HFFc6 (cell line): Measurements from ENCODE around the gene USF2. TPM values are rescaled to one million over a fixed set of nuclear protein-coding genes. Genes with fewer than 3 reads are reported as not detected.

Experiments
- DNase-seq: peaks from one replicate; pipeline ENCODE4 v3.0.0-alpha.2; 2018
- H3K27ac Mint-ChIP-seq: 2 replicates; pipeline ENCODE4 v1.8.0; 2020; ENCODE audit warnings: mild to moderate bottlenecking, mixed read lengths
- H3K27me3 Mint-ChIP-seq: 2 replicates; pipeline ENCODE4 v1.8.0; 2021; ENCODE audit warnings: mild to moderate bottlenecking, moderate library complexity, mixed read lengths; ENCODE audit not compliant: insufficient read depth
- H3K36me3 Mint-ChIP-seq: 2 replicates; pipeline ENCODE4 v1.8.0; 2021; ENCODE audit warnings: low read depth, mixed read lengths
- H3K4me1 Mint-ChIP-seq: 2 replicates; pipeline ENCODE4 v1.8.0; 2020; ENCODE audit warnings: low read depth, mixed read lengths
- H3K4me3 Mint-ChIP-seq: 2 replicates; pipeline ENCODE4 v1.8.0; 2020; ENCODE audit warnings: mild to moderate bottlenecking, moderate library complexity, mixed read lengths
- H3K9me3 Mint-ChIP-seq: 2 replicates; pipeline ENCODE4 v1.8.0; 2020; ENCODE audit warnings: mild to moderate bottlenecking, mixed read lengths
- CTCF ChIP-seq: fragments of 200-600 bp; sonication (generic); IDR thresholded peaks from 2 replicates; pipeline ENCODE4 v1.5.0; 2021; ENCODE audit warnings: antibody characterized with exemption, mild to moderate bottlenecking
- total RNA-seq, 6 experiments: library from RNA; stranded (reverse); fragmentation: NEBNext Ultra II Directional; extraction: Animal tissue kit (Norgen Biotek cat#: 25700); gene quantifications; 2 replicates in 1 of 6; 3 replicates in 5 of 6; pipeline ENCODE4 v1.2.3, GENCODE V29; 2021

The USF2 gene
- total RNA-seq, 6 experiments from 2014 or later, result 66.0 to 78.1 (median 71.4) TPM

GRCh38 chr19:35320065-35320713 lies 51.4 kb downstream of the USF2 start:
- H3K4me1 Mint-ChIP-seq, result peaks cover 15% of the 10 kb centered on the region
- H3K4me3 Mint-ChIP-seq, result no peak overlapping the region
- H3K9me3 Mint-ChIP-seq, result peaks cover 8% of the 10 kb centered on the region
- DNase-seq, result no peak
- H3K27ac Mint-ChIP-seq, result no peak overlapping the region
- peaks cover 8% of the 10 kb centered on the region for H3K27me3 Mint-ChIP-seq
- peaks cover 5% of the 10 kb centered on the region; the same call in 1 of the 2 replicates for H3K36me3 Mint-ChIP-seq
- no peak for TF ChIP-seq CTCF

- TF ChIP-seq CTCF, result no peak
- Mint-ChIP-seq H3K27me3 (peaks cover 12% of the 10 kb centered on the region), H3K4me3 (no peak overlapping the region), H3K9me3 (peaks cover 8% of the 10 kb centered on the region), H3K4me1 (peaks cover 15% of the 10 kb centered on the region), H3K36me3 (peaks cover 5% of the 10 kb centered on the region; the same call in 1 of the 2 replicates), H3K27ac (no peak overlapping the region)
- no peak for DNase-seq
Observed at GRCh38 chr19:35321291-35321690, 52.5 kb downstream of the USF2 start.

GRCh38 chr19:35322014-35322413 lies 53.3 kb downstream of the USF2 start:
- H3K27ac Mint-ChIP-seq, result no peak overlapping the region
- H3K9me3 Mint-ChIP-seq, result peaks cover 8% of the 10 kb centered on the region
- H3K27me3 Mint-ChIP-seq, result peaks cover 13% of the 10 kb centered on the region
- peaks cover 5% of the 10 kb centered on the region; the same call in 1 of the 2 replicates for H3K36me3 Mint-ChIP-seq
- no peak for TF ChIP-seq CTCF
- no peak overlapping the region for H3K4me3 Mint-ChIP-seq
- no peak for DNase-seq
- peaks cover 15% of the 10 kb centered on the region for H3K4me1 Mint-ChIP-seq

- H3K36me3 Mint-ChIP-seq, result no peaks in the 10 kb centered on the region
- TF ChIP-seq CTCF, result peak; percentile 41; the same call in 1 of the 2 replicates
- H3K27me3 Mint-ChIP-seq, result peaks cover 47% of the 10 kb centered on the region
- peaks cover under 1% of the 10 kb centered on the region; the same call in 1 of the 2 replicates for H3K9me3 Mint-ChIP-seq
- H3K4me3 Mint-ChIP-seq, result no peak overlapping the region
- no peak overlapping the region for H3K27ac Mint-ChIP-seq
- no peak for DNase-seq
- no peaks in the 10 kb centered on the region for H3K4me1 Mint-ChIP-seq
Observed at GRCh38 chr19:35327642-35328041, 58.9 kb downstream of the USF2 start.

GRCh38 chr19:35328851-35329285 lies 60.1 kb downstream of the USF2 start, which contains the start of gene CD22:
CD22 (plus strand) TSS chr19:35329187; CDS start chr19:35332041, 2,854 bp downstream.
- no peak for DNase-seq
- no peak for TF ChIP-seq CTCF
- H3K36me3 Mint-ChIP-seq, result no peaks in the 10 kb centered on the region
- H3K4me1 Mint-ChIP-seq, result no peaks in the 10 kb centered on the region
- H3K9me3 Mint-ChIP-seq, result no peaks in the 10 kb centered on the region
- H3K27me3 Mint-ChIP-seq, result peaks cover 56% of the 10 kb centered on the region
- no peak within 1 kb of the TSS for H3K27ac Mint-ChIP-seq
- no peak within 1 kb of the TSS for H3K4me3 Mint-ChIP-seq
